Upper lobe of left lung (tissue), 4 donors: ENCODE data around the gene CSK.

ENCODE experiments used
- CTCF ChIP-seq, 6 experiments: fragments of 450-650 bp in 4 of 6; fragments of 200-600 bp in 2 of 6; sonication (generic) in 2 of 6; IDR thresholded peaks; one replicate each; pipeline ENCODE4 v1.5.1; 2016 to 2019; ENCODE audit warnings: antibody characterized with exemption in 6 of 6
- POLR2A ChIP-seq, 4 donors: fragments of 450-650 bp; IDR thresholded peaks; one replicate each; pipeline ENCODE4 v1.5.1; 2016 to 2017; ENCODE audit warnings: antibody characterized with exemption in 4 of 4, mild to moderate bottlenecking in 2 of 4
- POLR2AphosphoS5 ChIP-seq, 2 donors: sonication (generic); formaldehyde crosslinking; IDR thresholded peaks; one replicate each; pipeline ENCODE4 v1.5.1; 2017; ENCODE audit warnings: antibody characterized with exemption in 2 of 2

- TF ChIP-seq CTCF (IDR thresholded peaks at IDR 0.05) (no peak), POLR2AphosphoS5 (IDR thresholded peaks at IDR 0.05) (no peak), POLR2A (IDR thresholded peaks at IDR 0.05) (no peak)
Measured at GRCh38 chr15:74808840-74809229, 27.0 kb downstream of the CSK start.
